Measurements from ENCODE around the gene SAMD13.

- TF ChIP-seq POLR2AphosphoS5 (IDR thresholded peaks at IDR 0.05) (no peak), CTCF (IDR thresholded peaks at IDR 0.05 in 8 of 11, conservative IDR thresholded peaks at IDR 0.05 in 3 of 11) (no peak)
Observed at GRCh38 chr1:84282780-84283333, 18.7 kb upstream of the SAMD13 start.

All from spleen (tissue), 7 donors.